MCF 10A (cell line): Measurements from ENCODE around the gene PUS7. TPM values are rescaled to one million over a fixed set of nuclear protein-coding genes. Genes with fewer than 3 reads are reported as not detected.
A peak's percentile ranks its signal among the peaks of the same experiment; 100 is the strongest.

ENCODE experiments used
- Bru-seq: library from RNA; stranded (reverse); fragments of 400-500 nt; gene quantifications from one replicate; lab custom pipeline; 2021; lab: Mats Ljungman, UMichigan
- BruChase-seq, 2 experiments: library from RNA; stranded (reverse); fragments of 400-500 nt; gene quantifications; one replicate each; lab custom pipeline; 2021; lab: Mats Ljungman, UMichigan
- BruUV-seq: library from RNA; stranded (reverse); fragments of 400-500 nt; replicated peaks from 2 replicates; lab custom pipeline; 2021; lab: Mats Ljungman, UMichigan
- CTCF ChIA-PET: fragments of 300-600 bp; sonication (Branson Sonifier 250); formaldehyde crosslinking; extraction: SDS; loops from one replicate; lab custom pipeline; 2021; ENCODE audit warnings: antibody characterized with exemption, inconsistent platforms; lab: Yijun Ruan, JAX
- POLR2A ChIA-PET: fragments of 300-600, 350-650 bp; sonication (Branson Sonifier 250); formaldehyde crosslinking; extraction: SDS; loops from one replicate; lab custom pipeline; 2020; ENCODE audit warnings: antibody characterized with exemption, inconsistent platforms; lab: Yijun Ruan, JAX
- DNase-seq: peaks from one replicate; pipeline ENCODE4 v3.0.0-alpha.2; 2018; ENCODE audit not compliant: unreplicated experiment
- H3K27ac Mint-ChIP-seq: one replicate; pipeline ENCODE4 v1.8.0; 2022; ENCODE audit warnings: mild to moderate bottlenecking, low read depth, mixed read lengths; ENCODE audit not compliant: unreplicated experiment
- H3K27me3 Mint-ChIP-seq: one replicate; pipeline ENCODE4 v1.8.0; 2022; ENCODE audit warnings: mixed read lengths; ENCODE audit not compliant: insufficient read depth, unreplicated experiment
- H3K36me3 Mint-ChIP-seq: one replicate; pipeline ENCODE4 v1.8.0; 2022; ENCODE audit warnings: mild to moderate bottlenecking, moderate library complexity, mixed read lengths; ENCODE audit not compliant: insufficient read depth, unreplicated experiment
- H3K4me1 Mint-ChIP-seq: one replicate; pipeline ENCODE4 v1.8.0; 2022; ENCODE audit warnings: mixed read lengths; ENCODE audit not compliant: insufficient read depth, unreplicated experiment
- H3K4me3 Mint-ChIP-seq: one replicate; pipeline ENCODE4 v1.8.0; 2022; ENCODE audit warnings: mild to moderate bottlenecking, moderate library complexity, mixed read lengths; ENCODE audit not compliant: unreplicated experiment
- H3K9me3 Mint-ChIP-seq: one replicate; pipeline ENCODE4 v1.8.0; 2022; ENCODE audit warnings: mixed read lengths; ENCODE audit not compliant: unreplicated experiment
- CTCF ChIP-seq: fragments of 200-600 bp; IDR thresholded peaks from one replicate; pipeline ENCODE4 v1.8.0; 2022; ENCODE audit warnings: antibody characterized with exemption, mild to moderate bottlenecking; ENCODE audit not compliant: unreplicated experiment
- intact Hi-C: fragments of 100-400 bp; cut with micrococcal nuclease; formaldehyde crosslinking; loops from 2 replicates; pipeline ENCODE4 v1.14.1; 2022
- long read RNA-seq: library from polyadenylated mRNA; stranded (forward); transcript quantifications from one replicate; pipeline ENCODE4 v2.0.0, GENCODE V29; 2022
- total RNA-seq: library from RNA; stranded (reverse); gene quantifications from 2 replicates; pipeline ENCODE4 v1.2.3, GENCODE V29; 2022

Gene PUS7
- total RNA-seq (24.3 and 29.7 TPM in 2 replicates), Bru-seq, nascent RNA (percentile 73 among the genes with signal in this experiment), BruChase-seq, experiment 1, labeled RNA remaining after a 6-hour chase (percentile 74 among the genes with signal in this experiment), BruChase-seq, experiment 2, labeled RNA remaining after a 2-hour chase (percentile 78 among the genes with signal in this experiment)
- long read RNA-seq, transcript PUS7-201 (16 exons, 3,480 nt), result minor isoform, 22 of 88 reads
- long read RNA-seq, transcript PUS7-202 (16 exons, 2,356 nt), result major isoform, 50 of 88 reads
- long read RNA-seq, partial matches to known transcripts, result 4 of 88 reads
- long read RNA-seq, other reads (novel, unspliced or antisense), result 12 of 88 reads

- H3K27me3 Mint-ChIP-seq, result no peaks in the 10 kb centered on the region
- intact Hi-C loops, result no loop called here
- H3K27ac Mint-ChIP-seq, result no peak within 1 kb of the TSS
- H3K36me3 Mint-ChIP-seq, result peaks cover 14% of the 10 kb centered on the region
- TF ChIP-seq CTCF, result no peak
- H3K9me3 Mint-ChIP-seq, result no peaks in the 10 kb centered on the region
- ChIA-PET POLR2A (interaction anchor here (1.1 kb wide), 1 partner anchor 534 kb away, joined by 3 read pairs; no protein-coding TSS in a partner anchor), CTCF (interaction anchor here (0.7 kb wide), 1 partner anchor 10 kb away, joined by 3 read pairs; the partner anchor contains the start of gene RINT1)
- H3K4me3 Mint-ChIP-seq, result peak within 1 kb of the TSS; percentile 86
- DNase-seq, result peak; percentile 87
- BruUV-seq, result no TSS peak
- peaks cover 6% of the 10 kb centered on the region for H3K4me1 Mint-ChIP-seq
Observed at GRCh38 chr7:105521717-105522463, at the start of gene PUS7. Gene PUS7, minus strand, starts transcription at chr7:105522271. Its CDS starts 13,759 bp downstream, at chr7:105508512.

- POLR2A ChIA-PET, result no interaction called here
- intact Hi-C loops, result no loop called here
- H3K27me3 Mint-ChIP-seq, result no peaks in the 10 kb centered on the region
Observed at GRCh38 chr7:105567821-105568220, 45.8 kb upstream of the PUS7 start.

GRCh38 chr7:105567024-105567423, 45.0 kb upstream of the PUS7 start:
- no TSS peak for BruUV-seq
- H3K9me3 Mint-ChIP-seq, result no peaks in the 10 kb centered on the region
- DNase-seq, result no peak
- H3K36me3 Mint-ChIP-seq, result peaks cover 69% of the 10 kb centered on the region
- CTCF ChIA-PET, result interaction anchor here (0.7 to 1.0 kb wide), 2 partner anchors 14 to 35 kb away, joined by 4 to 7 read pairs; partner anchors contain the start of genes EFCAB10 and RINT1
- no peak for TF ChIP-seq CTCF
- no peak overlapping the region for H3K27ac Mint-ChIP-seq
- intact Hi-C loops, result no loop called here
- POLR2A ChIA-PET, result interaction anchor here (0.7 to 1.3 kb wide), 3 partner anchors 15 to 35 kb away, joined by 3 to 4 read pairs (median 3); partner anchors contain the start of gene RINT1
- H3K4me3 Mint-ChIP-seq, result no peak overlapping the region
- no peaks in the 10 kb centered on the region for H3K4me1 Mint-ChIP-seq
- no peaks in the 10 kb centered on the region for H3K27me3 Mint-ChIP-seq

More at GRCh38 chr7:105567821-105568220, 45.8 kb upstream of the PUS7 start:
- H3K4me3 Mint-ChIP-seq, result no peak overlapping the region
- H3K27ac Mint-ChIP-seq, result no peak overlapping the region
- no peaks in the 10 kb centered on the region for H3K9me3 Mint-ChIP-seq
- peaks cover 61% of the 10 kb centered on the region for H3K36me3 Mint-ChIP-seq
- CTCF ChIA-PET, result interaction anchor here (0.7 to 0.9 kb wide), 3 partner anchors 21 to 911 kb away, joined by 3 read pairs; no protein-coding TSS in a partner anchor
- H3K4me1 Mint-ChIP-seq, result no peaks in the 10 kb centered on the region
- no TSS peak for BruUV-seq
- TF ChIP-seq CTCF, result no peak
- no peak for DNase-seq
